ENCODE measurements around the gene DAB2IP. TPM values are rescaled to one million over a fixed set of nuclear protein-coding genes. Genes with fewer than 3 reads are reported as not detected.

Gene DAB2IP
- total and polyA plus RNA-seq, 2 experiments from 2014 or later, result 8.9 to 42.8 TPM

DNA sequence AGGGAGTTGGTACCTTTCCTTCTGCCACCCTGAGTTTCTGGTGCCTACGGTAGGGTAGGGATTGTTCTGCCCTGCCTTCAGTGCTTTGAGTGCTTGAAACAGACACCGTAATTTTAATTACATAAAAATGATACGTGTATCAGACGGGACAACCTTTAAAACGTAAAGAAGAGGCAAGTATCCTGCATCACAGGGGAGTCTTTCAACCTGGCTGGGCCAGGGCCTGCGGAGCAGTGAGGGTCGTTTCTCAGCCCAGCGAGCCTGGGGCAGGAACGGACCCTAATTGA lies 483 bp upstream of the DAB2IP start (continued):
- TF ChIP-seq, protein P1, sequence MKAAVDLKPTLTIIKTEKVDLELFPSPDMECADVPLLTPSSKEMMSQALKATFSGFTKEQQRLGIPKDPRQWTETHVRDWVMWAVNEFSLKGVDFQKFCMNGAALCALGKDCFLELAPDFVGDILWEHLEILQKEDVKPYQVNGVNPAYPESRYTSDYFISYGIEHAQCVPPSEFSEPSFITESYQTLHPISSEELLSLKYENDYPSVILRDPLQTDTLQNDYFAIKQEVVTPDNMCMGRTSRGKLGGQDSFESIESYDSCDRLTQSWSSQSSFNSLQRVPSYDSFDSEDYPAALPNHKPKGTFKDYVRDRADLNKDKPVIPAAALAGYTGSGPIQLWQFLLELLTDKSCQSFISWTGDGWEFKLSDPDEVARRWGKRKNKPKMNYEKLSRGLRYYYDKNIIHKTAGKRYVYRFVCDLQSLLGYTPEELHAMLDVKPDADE (IDR thresholded peaks at IDR 0.05), result no peak
- no peak for TF ChIP-seq EZH2 (IDR thresholded peaks at IDR 0.05; ENCODE audit: low read depth, unreplicated experiment)
- no peak for TF ChIP-seq NANOG (IDR thresholded peaks at IDR 0.05; ENCODE audit: borderline replicate concordance)
- TF ChIP-seq CREB1 (CRISPR knock-in tag; IDR thresholded peaks at IDR 0.05; ENCODE audit: low read depth), result no peak
- TF ChIP-seq, protein P2, sequence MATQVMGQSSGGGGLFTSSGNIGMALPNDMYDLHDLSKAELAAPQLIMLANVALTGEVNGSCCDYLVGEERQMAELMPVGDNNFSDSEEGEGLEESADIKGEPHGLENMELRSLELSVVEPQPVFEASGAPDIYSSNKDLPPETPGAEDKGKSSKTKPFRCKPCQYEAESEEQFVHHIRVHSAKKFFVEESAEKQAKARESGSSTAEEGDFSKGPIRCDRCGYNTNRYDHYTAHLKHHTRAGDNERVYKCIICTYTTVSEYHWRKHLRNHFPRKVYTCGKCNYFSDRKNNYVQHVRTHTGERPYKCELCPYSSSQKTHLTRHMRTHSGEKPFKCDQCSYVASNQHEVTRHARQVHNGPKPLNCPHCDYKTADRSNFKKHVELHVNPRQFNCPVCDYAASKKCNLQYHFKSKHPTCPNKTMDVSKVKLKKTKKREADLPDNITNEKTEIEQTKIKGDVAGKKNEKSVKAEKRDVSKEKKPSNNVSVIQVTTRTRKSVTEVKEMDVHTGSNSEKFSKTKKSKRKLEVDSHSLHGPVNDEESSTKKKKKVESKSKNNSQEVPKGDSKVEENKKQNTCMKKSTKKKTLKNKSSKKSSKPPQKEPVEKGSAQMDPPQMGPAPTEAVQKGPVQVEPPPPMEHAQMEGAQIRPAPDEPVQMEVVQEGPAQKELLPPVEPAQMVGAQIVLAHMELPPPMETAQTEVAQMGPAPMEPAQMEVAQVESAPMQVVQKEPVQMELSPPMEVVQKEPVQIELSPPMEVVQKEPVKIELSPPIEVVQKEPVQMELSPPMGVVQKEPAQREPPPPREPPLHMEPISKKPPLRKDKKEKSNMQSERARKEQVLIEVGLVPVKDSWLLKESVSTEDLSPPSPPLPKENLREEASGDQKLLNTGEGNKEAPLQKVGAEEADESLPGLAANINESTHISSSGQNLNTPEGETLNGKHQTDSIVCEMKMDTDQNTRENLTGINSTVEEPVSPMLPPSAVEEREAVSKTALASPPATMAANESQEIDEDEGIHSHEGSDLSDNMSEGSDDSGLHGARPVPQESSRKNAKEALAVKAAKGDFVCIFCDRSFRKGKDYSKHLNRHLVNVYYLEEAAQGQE (IDR thresholded peaks at IDR 0.05; ENCODE audit: unreplicated experiment), result no peak
- no peak for TF ChIP-seq EZH2phosphoT487 (IDR thresholded peaks at IDR 0.05; ENCODE audit: unreplicated experiment)
- no peak for TF ChIP-seq STAT1 (IDR thresholded peaks at IDR 0.05; ENCODE audit: unreplicated experiment)
- no peak for TF ChIP-seq POLR2AphosphoS5 (IDR thresholded peaks at IDR 0.05; ENCODE audit: low read depth)

DNA sequence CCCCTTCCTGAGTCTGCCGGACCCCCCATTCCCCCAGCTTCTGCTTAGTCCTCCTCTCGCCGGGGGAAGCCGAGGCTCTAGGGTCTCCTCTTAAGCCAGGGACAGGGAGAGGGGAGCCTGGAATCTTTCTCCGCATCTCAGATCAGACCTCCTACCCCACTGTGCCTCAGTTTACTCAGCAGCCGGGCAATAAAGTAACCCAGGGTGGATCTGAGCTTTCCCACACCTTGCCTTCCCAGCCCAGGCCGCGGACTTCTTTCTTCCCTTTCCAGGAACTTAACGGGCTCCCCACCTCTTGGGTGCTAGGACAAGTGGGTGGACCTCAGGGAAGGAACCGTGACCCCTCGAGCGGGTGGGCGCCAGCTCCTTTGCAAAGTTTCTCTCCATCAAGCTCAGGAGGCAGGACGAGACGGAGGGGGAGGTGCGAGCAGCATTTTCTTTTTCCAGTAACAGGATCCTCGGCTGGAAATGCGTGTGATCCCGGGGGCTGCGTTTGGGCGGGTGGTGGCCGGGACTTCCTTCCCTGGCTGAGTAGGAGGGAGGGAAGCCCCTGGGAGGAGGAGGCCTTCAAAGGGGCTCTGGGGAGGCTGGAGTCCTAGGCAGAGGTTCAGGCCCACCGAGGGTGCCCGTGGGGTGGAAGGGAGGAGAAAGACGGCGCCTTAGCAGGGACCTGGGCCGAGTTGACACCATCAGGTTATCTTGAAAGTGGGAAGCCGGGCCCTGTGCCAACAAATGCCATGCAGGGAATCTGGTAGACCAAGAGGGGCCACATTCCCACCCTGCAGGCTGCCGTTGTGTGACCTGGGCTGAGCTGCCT lies 795 bp downstream of the DAB2IP start:
- Mint-ChIP-seq H3K4me3 (peak overlapping the region; percentile 85), H3K4me1 (peaks cover 60% of the 10 kb centered on the region), H3K36me3 (ENCODE audit: low read depth) (no peaks in the 10 kb centered on the region), H3K27me3 (ENCODE audit: insufficient read depth, low read depth, poor library complexity) (peaks cover 22% of the 10 kb centered on the region), H3K27ac (no peak overlapping the region), H3K9me3 (no peaks in the 10 kb centered on the region; the same call in 2 of the 3 replicates)
- Histone ChIP-seq H3K4me1 (ENCODE audit: insufficient read depth) (peaks cover 30% of the 10 kb centered on the region), H3K9me2 (ENCODE audit: insufficient read depth) (no peaks in the 10 kb centered on the region), H3K27ac (ENCODE audit: low read depth) (no peak overlapping the region), H3K79me2 (replicated peaks; ENCODE audit: insufficient read depth) (peaks cover 26% of the 10 kb centered on the region), H3K36me3 (ENCODE audit: insufficient read depth) (no peaks in the 10 kb centered on the region), H3F3A (replicated peaks; ENCODE audit: low read depth) (peaks cover 8% of the 10 kb centered on the region; the same call in 1 of the 2 replicates), H2AFZ (no peak overlapping the region), H3K4me3 (peak overlapping the region; percentile 81), H3K4me2 (peak overlapping the region; percentile 98), H4K20me1 (replicated peaks; ENCODE audit: insufficient read depth) (peaks cover 27% of the 10 kb centered on the region), H3K27me3 (ENCODE audit: insufficient read depth) (peaks cover 7% of the 10 kb centered on the region; the same call in 1 of the 2 replicates)
- DNase-seq (ENCODE audit: low spot score) (peak; percentile 74), ATAC-seq (peak; percentile 3; the same call in 2 of the 3 replicates)
- TF ChIP-seq EZH2 (IDR thresholded peaks at IDR 0.05; ENCODE audit: low read depth, unreplicated experiment) (no peak), JUNB (IDR thresholded peaks at IDR 0.05; ENCODE audit: unreplicated experiment) (no peak), STAT1 (IDR thresholded peaks at IDR 0.05; ENCODE audit: unreplicated experiment) (no peak), POLR2AphosphoS5 (IDR thresholded peaks at IDR 0.05; ENCODE audit: low read depth) (no peak), ZNF114 (CRISPR knock-in tag; IDR thresholded peaks at IDR 0.05) (no peak)
- TF ChIP-seq, protein P2 (IDR thresholded peaks at IDR 0.05; ENCODE audit: unreplicated experiment), result no peak

Measured in GM23338 (cell line).